GM12865 (cell line): ENCODE measurements around the gene TAS2R10.
"Not testable (repeated sequence)": the region's sequence is repeated elsewhere in the genome, so short reads cannot be mapped to it uniquely, and the experiment has no call there.

Experiments used
- DNase-seq: peaks from one replicate; pipeline ENCODE4 v3.0.0; 2010; ENCODE audit warnings: low read depth
- H3K4me3 ChIP-seq: 2 replicates; pipeline ENCODE4 v1.5.1; 2011; ENCODE audit warnings: mild to moderate bottlenecking, low read depth, low read length, control low read depth
- TF ChIP-seq, protein P1 (sequence below): IDR thresholded peaks from 2 replicates; pipeline ENCODE4 v1.5.1; 2011; ENCODE audit warnings: low read length, control low read depth, low read depth, inconsistent platforms; ENCODE audit not compliant: insufficient read depth; ENCODE audit errors: missing control alignments

The TAS2R10 gene

DNA sequence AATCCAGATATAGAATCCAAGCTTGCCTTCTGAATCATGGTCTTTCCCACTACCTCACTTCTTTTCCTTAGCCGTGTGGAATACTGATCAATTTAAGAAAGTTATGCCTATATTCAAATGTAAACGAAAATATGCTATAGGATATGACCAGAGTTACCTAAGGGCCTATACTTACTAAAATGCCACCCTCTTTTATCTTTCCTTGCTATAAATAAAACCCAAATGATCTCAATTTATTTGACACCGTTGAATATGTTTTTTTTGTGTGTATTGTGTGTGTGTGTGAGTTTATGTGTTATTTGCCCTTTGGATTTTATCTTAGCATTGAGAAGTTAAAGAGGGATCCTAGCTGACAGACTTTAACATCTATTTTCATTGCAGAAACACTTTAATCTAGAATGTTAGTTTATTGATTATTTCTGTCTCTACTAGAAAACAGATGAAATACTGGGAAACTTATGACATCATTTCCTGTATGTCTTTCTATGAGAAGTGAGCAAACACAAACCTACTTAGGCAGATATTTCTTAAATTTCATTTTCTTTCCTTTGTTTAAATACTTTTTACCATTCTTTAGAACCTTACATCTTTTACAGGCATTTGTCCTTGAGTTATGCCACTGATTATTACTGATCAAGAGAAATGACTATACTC, 14.1 kb downstream of the TAS2R10 start:
- no peak overlapping the region for H3K4me3 ChIP-seq
- no peak for DNase-seq
- TF ChIP-seq, protein P1, sequence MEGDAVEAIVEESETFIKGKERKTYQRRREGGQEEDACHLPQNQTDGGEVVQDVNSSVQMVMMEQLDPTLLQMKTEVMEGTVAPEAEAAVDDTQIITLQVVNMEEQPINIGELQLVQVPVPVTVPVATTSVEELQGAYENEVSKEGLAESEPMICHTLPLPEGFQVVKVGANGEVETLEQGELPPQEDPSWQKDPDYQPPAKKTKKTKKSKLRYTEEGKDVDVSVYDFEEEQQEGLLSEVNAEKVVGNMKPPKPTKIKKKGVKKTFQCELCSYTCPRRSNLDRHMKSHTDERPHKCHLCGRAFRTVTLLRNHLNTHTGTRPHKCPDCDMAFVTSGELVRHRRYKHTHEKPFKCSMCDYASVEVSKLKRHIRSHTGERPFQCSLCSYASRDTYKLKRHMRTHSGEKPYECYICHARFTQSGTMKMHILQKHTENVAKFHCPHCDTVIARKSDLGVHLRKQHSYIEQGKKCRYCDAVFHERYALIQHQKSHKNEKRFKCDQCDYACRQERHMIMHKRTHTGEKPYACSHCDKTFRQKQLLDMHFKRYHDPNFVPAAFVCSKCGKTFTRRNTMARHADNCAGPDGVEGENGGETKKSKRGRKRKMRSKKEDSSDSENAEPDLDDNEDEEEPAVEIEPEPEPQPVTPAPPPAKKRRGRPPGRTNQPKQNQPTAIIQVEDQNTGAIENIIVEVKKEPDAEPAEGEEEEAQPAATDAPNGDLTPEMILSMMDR, result no peak

DNA sequence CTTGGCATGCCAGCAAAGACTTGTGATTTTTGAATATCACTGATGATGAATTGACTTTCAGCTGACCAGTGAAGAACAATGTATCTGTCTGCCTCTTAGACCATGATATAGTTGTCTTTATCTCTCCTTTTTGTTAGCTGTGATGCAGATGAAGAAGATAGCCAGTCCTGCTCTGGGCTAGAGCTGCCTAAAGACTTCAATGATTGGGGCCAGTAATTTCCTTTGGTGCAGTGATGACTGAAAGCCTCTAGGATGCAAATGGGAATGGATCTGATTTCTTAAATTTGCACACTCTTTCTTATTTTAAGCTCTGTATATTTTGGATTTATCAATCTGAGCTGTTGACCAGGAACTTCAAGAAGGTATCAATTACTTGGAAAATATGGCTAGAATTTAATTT, 16.1 kb downstream of the TAS2R10 start, which contains the start of gene TAS2R9:
TSS of gene TAS2R9 (minus strand) at position 101 of the 400 bp plus-strand sequence. CDS start at position 8, 93 bp downstream.
- TF ChIP-seq, protein P1, result no peak
- H3K4me3 ChIP-seq, result no peak within 1 kb of the TSS
- no peak for DNase-seq

DNA sequence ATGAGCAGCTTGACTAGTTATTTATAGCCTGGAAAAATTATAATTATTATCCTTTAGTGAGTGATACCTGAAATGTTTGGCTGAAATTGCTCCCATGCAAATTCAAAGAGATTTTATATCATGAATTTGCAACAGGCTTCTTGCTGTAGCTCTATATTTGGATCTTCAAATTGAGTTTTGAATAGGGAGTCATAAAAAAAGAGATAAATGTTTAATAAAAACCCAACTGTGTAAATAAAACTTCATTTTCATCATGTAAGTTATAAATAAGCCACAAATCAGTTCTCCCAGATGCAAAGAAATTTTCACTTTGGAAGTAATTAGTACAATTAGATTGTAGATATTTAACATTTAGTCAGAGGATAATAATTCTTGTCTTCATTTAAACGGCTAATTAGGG, 19.0 kb downstream of the TAS2R10 start, which contains the start of gene TAS2R8:
TSS of gene TAS2R8 (minus strand) at position 101 of the 400 bp plus-strand sequence. CDS start 306 bp downstream, outside the sequence.
- H3K4me3 ChIP-seq, result no peak within 1 kb of the TSS
- TF ChIP-seq, protein P1, result no peak
- DNase-seq, result no peak

- TF ChIP-seq, protein P1, result no peak
- DNase-seq, result no peak
These were observed 23.6 kb downstream of the TAS2R10 start, which contains the start of gene TAS2R7 for GRCh38 chr12:10802587-10802986. Gene TAS2R7, minus strand, starts transcription at chr12:10802627. Its CDS starts 57 bp downstream, at chr12:10802570.

DNA sequence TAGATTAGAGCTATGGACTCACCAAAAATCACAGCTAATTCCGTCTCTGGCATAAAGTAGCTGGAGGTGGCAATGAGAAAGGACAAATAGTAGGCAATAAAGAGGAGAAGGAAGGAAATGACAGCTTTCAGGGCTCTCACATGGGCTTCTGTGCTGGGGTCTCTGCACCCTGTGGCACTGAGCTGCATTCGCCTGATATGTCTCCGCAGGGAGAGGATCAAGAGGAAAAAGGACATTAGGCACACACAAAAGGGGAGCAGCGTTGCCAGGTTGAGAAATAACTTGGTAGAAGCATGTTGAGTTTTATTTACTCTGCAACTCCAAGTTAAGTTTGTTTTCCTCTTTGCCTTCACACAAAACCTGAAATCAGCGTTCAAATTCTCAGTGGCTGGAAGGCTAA, 24.4 kb downstream of the TAS2R10 start:
- TF ChIP-seq, protein P1, result no peak
- H3K4me3 ChIP-seq, result no peak overlapping the region
- no peak for DNase-seq

More at GRCh38 chr12:10802587-10802986, 23.6 kb downstream of the TAS2R10 start, which contains the start of gene TAS2R7:
- no peak within 1 kb of the TSS for H3K4me3 ChIP-seq

DNA sequence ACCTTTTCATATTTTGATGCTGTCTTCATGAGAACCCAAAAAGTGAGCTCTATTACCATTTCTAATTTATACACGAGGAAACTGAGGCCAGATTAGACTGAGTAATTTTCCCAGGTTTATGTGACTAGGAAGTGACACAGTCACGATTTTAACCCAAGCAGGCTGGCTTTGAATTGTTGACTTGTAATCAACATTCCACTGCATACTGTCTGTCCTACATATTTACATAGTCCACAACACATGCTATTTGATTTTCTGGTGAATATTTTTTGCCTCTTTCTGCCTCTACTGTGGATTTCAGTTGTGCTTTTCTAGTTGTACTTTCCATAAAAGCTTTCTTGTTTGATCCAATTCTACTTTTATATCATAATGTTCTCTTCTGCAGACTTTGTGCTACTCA, 31.9 kb downstream of the TAS2R10 start:
- TF ChIP-seq, protein P1, result no peak
- DNase-seq, result no peak
- H3K4me3 ChIP-seq, result no peak overlapping the region

DNA sequence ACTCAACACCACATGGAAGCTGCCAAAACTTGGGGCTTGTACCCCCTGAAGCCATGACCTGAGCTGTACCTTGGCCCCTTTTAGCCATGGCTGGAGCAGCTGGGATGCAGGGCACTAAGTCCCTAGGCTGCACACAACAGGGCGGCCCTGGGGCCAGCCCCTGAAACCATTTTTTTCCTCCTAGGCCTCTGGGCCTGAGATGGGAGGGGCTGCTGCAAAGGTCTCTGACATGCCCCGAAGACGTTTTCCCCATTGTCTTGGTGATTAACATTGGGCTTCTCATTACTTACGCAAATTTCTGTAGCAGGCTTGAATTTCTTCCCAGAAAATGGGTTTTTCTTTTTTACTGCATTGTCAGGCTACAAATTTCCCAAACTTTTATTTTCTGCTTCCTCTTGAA, 34.4 kb downstream of the TAS2R10 start:
- not testable (repeated sequence) for H3K4me3 ChIP-seq, DNase-seq
